HG02678 (cell line): Measurements from ENCODE around the gene FUZ.

Experiments used
- ATAC-seq: cut with Tn5 transposase; IDR thresholded peaks from one replicate; pipeline ENCODE4 v1.9.1; 2021; ENCODE audit warnings: mild to moderate bottlenecking, moderate library complexity; ENCODE audit not compliant: unreplicated experiment

FUZ gene

GRCh38 chr19:49812997-49813861 lies at the start of gene FUZ:
Gene FUZ, minus strand, starts transcription at chr19:49813292. Its CDS starts 186 bp downstream, at chr19:49813106.
- peak; percentile 56 for ATAC-seq

GRCh38 chr19:49862391-49863253 lies 49.5 kb upstream of the FUZ start:
- ATAC-seq: no peak

- ATAC-seq: no peak
Measured at GRCh38 chr19:49861541-49862378, 48.7 kb upstream of the FUZ start.

GRCh38 chr19:49861107-49861506 lies 48.0 kb upstream of the FUZ start:
- ATAC-seq: no peak

GRCh38 chr19:49860336-49861102 lies 47.4 kb upstream of the FUZ start:
- no peak for ATAC-seq

- no peak for ATAC-seq
Measured at GRCh38 chr19:49859682-49860335, 46.7 kb upstream of the FUZ start.

GRCh38 chr19:49858088-49858985 lies 45.2 kb upstream of the FUZ start:
- no peak for ATAC-seq

GRCh38 chr19:49857838-49858087 lies 44.7 kb upstream of the FUZ start:
- no peak for ATAC-seq

- ATAC-seq: no peak
Measured at GRCh38 chr19:49857061-49857837, 44.2 kb upstream of the FUZ start.

- no peak for ATAC-seq
Measured at GRCh38 chr19:49856574-49857021, 43.5 kb upstream of the FUZ start.

- ATAC-seq: no peak
Measured at GRCh38 chr19:49855676-49856573, 42.8 kb upstream of the FUZ start.

- ATAC-seq: no peak
Measured at GRCh38 chr19:49855277-49855675, 42.2 kb upstream of the FUZ start.

GRCh38 chr19:49854378-49855263 lies 41.5 kb upstream of the FUZ start:
- ATAC-seq: no peak

GRCh38 chr19:49853852-49854377 lies 40.8 kb upstream of the FUZ start:
- no peak for ATAC-seq

- ATAC-seq: no peak
Measured at GRCh38 chr19:49852631-49853126, 39.6 kb upstream of the FUZ start.
